IPS-18a (cell line): ENCODE results near the gene PEPD.

Source experiments
- H3K27ac ChIP-seq: one replicate; pipeline ENCODE4 v1.5.1; 2013; ENCODE audit warnings: low read length
- H3K27me3 ChIP-seq: one replicate; pipeline ENCODE4 v1.6.1; 2013; ENCODE audit warnings: mild to moderate bottlenecking, low read length; ENCODE audit not compliant: control insufficient read depth, insufficient read depth
- H3K36me3 ChIP-seq: one replicate; pipeline ENCODE4 v1.6.1; 2013; ENCODE audit warnings: low read depth, low read length; ENCODE audit not compliant: control insufficient read depth
- H3K4me1 ChIP-seq: one replicate; pipeline ENCODE4 v1.6.1; 2013; ENCODE audit warnings: low read depth, low read length; ENCODE audit not compliant: control insufficient read depth
- H3K4me3 ChIP-seq: one replicate; pipeline ENCODE4 v1.5.1; 2013; ENCODE audit warnings: low read length
- H3K9ac ChIP-seq: one replicate; pipeline ENCODE4 v1.6.1; 2013; ENCODE audit warnings: mild to moderate bottlenecking, low read length, moderate library complexity
- H3K9me3 ChIP-seq: one replicate; pipeline ENCODE4 v1.6.1; 2013; ENCODE audit warnings: low read depth, low read length; ENCODE audit not compliant: control insufficient read depth

PEPD gene

GRCh38 chr19:33470040-33470330 is 51.6 kb downstream of the PEPD start:
- Histone ChIP-seq H3K27ac (no peak overlapping the region), H3K36me3 (peaks cover 4% of the 10 kb centered on the region), H3K9me3 (no peaks in the 10 kb centered on the region), H3K4me3 (no peak overlapping the region), H3K9ac (no peak overlapping the region), H3K4me1 (no peaks in the 10 kb centered on the region), H3K27me3 (no peaks in the 10 kb centered on the region)

GRCh38 chr19:33469171-33470039 is 52.2 kb downstream of the PEPD start:
- Histone ChIP-seq H3K9me3 (no peaks in the 10 kb centered on the region), H3K4me1 (no peaks in the 10 kb centered on the region), H3K4me3 (no peak overlapping the region), H3K9ac (no peak overlapping the region), H3K27ac (no peak overlapping the region), H3K27me3 (no peaks in the 10 kb centered on the region), H3K36me3 (peaks cover 4% of the 10 kb centered on the region)

GRCh38 chr19:33468361-33469170 is 53.0 kb downstream of the PEPD start:
- Histone ChIP-seq H3K4me3 (no peak overlapping the region), H3K9me3 (no peaks in the 10 kb centered on the region), H3K27me3 (no peaks in the 10 kb centered on the region), H3K9ac (no peak overlapping the region), H3K36me3 (no peaks in the 10 kb centered on the region), H3K4me1 (no peaks in the 10 kb centered on the region), H3K27ac (no peak overlapping the region)

DNA sequence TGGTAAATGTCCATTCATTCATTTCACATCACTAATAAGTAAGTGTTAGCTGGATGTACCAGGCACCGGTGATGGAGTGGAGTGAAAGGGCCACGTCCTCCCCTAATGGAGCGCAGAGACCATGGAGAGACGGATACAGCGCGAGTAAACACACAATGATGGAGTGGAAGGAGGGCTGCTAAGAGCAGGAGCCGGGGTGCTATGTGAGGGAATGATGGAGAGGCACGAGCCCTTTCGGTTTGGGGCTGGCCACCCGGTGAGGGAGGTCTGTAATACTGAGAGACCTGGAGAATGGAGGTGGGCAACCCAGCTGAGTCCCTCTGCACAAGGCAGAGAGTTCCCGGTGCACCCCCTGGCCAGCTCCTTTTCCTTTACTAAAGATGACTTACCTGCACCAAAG is 53.7 kb downstream of the PEPD start:
- Histone ChIP-seq H3K36me3 (peaks cover 6% of the 10 kb centered on the region), H3K27me3 (no peaks in the 10 kb centered on the region), H3K9me3 (no peaks in the 10 kb centered on the region), H3K9ac (no peak overlapping the region), H3K4me3 (no peak overlapping the region), H3K27ac (no peak overlapping the region), H3K4me1 (no peaks in the 10 kb centered on the region)

GRCh38 chr19:33465834-33466233 is 55.8 kb downstream of the PEPD start:
- Histone ChIP-seq H3K4me3 (no peak overlapping the region), H3K27me3 (no peaks in the 10 kb centered on the region)

GRCh38 chr19:33465371-33465770 is 56.2 kb downstream of the PEPD start:
- Histone ChIP-seq H3K9me3 (no peaks in the 10 kb centered on the region), H3K9ac (no peak overlapping the region), H3K27me3 (no peaks in the 10 kb centered on the region), H3K4me3 (no peak overlapping the region), H3K27ac (no peak overlapping the region), H3K4me1 (no peaks in the 10 kb centered on the region), H3K36me3 (peaks cover 11% of the 10 kb centered on the region)

More at GRCh38 chr19:33465834-33466233, 55.8 kb downstream of the PEPD start:
- no peak overlapping the region for H3K27ac ChIP-seq
- peaks cover 11% of the 10 kb centered on the region for H3K36me3 ChIP-seq
- no peak overlapping the region for H3K9ac ChIP-seq
- no peaks in the 10 kb centered on the region for H3K9me3 ChIP-seq
- no peaks in the 10 kb centered on the region for H3K4me1 ChIP-seq

DNA sequence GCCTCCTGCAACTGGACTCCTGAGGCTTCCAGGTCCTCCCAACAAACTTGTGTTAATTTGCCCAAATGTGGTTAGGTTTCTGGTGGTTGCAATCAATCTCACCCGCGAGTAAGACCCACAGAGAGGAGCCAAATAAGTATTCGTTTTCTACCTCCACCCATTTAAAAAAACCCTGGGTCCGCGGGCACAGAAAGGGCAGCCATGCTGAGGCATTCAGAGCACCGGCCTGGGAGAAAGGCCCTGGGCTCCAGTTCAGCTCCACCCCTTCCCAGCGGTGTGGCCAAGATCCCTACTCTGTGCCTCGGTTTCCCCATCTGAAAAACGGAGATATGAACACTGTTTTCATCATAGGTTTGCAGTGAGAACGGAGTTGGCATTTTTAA is 56.9 kb downstream of the PEPD start:
- H3K4me3 ChIP-seq = no peak overlapping the region
- no peaks in the 10 kb centered on the region for H3K4me1 ChIP-seq
- H3K9me3 ChIP-seq = no peaks in the 10 kb centered on the region
- H3K27me3 ChIP-seq = no peaks in the 10 kb centered on the region
- no peak overlapping the region for H3K27ac ChIP-seq
- H3K9ac ChIP-seq = no peak overlapping the region
- peaks cover 11% of the 10 kb centered on the region for H3K36me3 ChIP-seq

DNA sequence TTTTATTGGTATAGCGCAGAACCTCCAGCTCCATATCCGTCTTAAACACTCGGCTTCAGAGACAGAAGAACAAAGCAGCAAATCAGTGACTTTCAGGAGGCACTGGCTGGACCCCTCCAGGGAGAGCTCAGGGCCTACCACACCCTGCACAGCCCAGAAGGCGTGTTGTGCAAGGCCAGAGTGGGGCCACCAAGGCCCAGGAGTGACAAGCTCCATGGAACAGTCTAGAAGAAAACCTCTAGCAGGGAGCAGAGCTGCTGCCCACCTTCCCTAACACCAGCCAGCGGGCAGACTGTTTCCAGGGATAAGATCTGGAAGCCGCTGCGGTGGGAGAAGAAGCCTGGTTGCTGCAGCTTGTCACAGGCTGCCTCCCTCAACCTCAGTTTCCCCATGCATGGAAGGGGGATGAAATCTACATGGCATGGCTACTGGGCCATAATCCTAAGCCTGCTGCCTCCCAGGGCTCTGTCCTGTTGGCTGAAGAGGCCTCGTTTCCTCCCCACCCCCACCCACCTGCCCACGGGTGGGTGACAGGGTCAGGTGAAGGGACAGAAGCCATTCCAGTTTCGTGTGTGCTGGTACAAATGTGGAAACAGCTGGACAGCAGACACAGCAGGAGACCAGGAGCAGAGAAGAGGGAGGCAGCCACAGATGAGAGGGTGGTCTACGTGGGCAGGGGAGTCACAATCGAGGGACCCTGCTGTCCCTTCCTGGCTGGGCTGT is 57.4 kb downstream of the PEPD start:
- no peaks in the 10 kb centered on the region for H3K27me3 ChIP-seq
- no peaks in the 10 kb centered on the region for H3K9me3 ChIP-seq
- no peaks in the 10 kb centered on the region for H3K4me1 ChIP-seq
- peaks cover 11% of the 10 kb centered on the region for H3K36me3 ChIP-seq
- H3K9ac ChIP-seq = no peak overlapping the region
- H3K27ac ChIP-seq = no peak overlapping the region
- no peak overlapping the region for H3K4me3 ChIP-seq

DNA sequence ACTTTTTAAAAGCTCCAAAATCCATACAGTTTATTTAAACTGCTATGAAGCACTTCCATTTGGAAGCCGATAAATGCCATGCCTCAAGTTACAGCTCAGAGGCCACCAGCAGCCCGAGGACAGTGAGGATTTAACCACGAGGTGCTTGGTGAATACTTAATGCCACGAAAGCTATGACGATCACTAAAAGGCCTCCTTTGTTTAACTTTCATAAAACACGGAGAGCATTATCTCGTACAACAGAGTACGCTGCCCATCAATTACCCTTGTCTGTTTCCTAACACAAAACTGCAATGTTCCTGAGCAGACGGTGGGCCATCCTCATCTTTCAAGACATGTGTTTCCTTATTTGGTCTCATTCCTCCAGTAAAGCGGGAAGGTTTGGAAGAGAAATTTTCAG is 58.4 kb downstream of the PEPD start:
- H3K27ac ChIP-seq = no peak overlapping the region
- no peaks in the 10 kb centered on the region for H3K4me1 ChIP-seq
- no peak overlapping the region for H3K9ac ChIP-seq
- H3K36me3 ChIP-seq = peaks cover 11% of the 10 kb centered on the region
- H3K4me3 ChIP-seq = no peak overlapping the region
- no peaks in the 10 kb centered on the region for H3K9me3 ChIP-seq
- no peaks in the 10 kb centered on the region for H3K27me3 ChIP-seq

GRCh38 chr19:33462112-33462791 is 59.3 kb downstream of the PEPD start:
- H3K36me3 ChIP-seq = peaks cover 11% of the 10 kb centered on the region
- no peak overlapping the region for H3K9ac ChIP-seq
- H3K4me1 ChIP-seq = no peaks in the 10 kb centered on the region
- no peaks in the 10 kb centered on the region for H3K9me3 ChIP-seq
- no peak overlapping the region for H3K27ac ChIP-seq
- H3K4me3 ChIP-seq = no peak overlapping the region
- H3K27me3 ChIP-seq = no peaks in the 10 kb centered on the region
